Ascending aorta (tissue), 2 donors: ENCODE results near the gene TMEM178B. TPM values are rescaled to one million over a fixed set of nuclear protein-coding genes. Genes with fewer than 3 reads are reported as not detected.

Source experiments
- DNase-seq, 2 donors: peaks; one replicate each; pipeline ENCODE4 v3.0.0-alpha.2; 2019; ENCODE audit warnings: low spot score in 2 of 2
- H3K27ac ChIP-seq, 2 donors: fragments of 200-600 bp; sonication (generic); one replicate each; pipeline ENCODE4 v1.5.1; 2016 to 2017; ENCODE audit warnings: mild to moderate bottlenecking in 1 of 2
- H3K27me3 ChIP-seq: fragments of 200-600 bp; sonication (generic); one replicate; pipeline ENCODE4 v1.5.1; 2017
- H3K36me3 ChIP-seq, 2 donors: fragments of 200-600 bp; sonication (generic); one replicate each; pipeline ENCODE4 v1.5.1; 2016
- H3K4me1 ChIP-seq, 2 donors: fragments of 200-600 bp; sonication (generic); one replicate each; pipeline ENCODE4 v1.5.1; 2016 to 2017; ENCODE audit warnings: mild to moderate bottlenecking in 1 of 2
- H3K4me3 ChIP-seq, 2 donors: fragments of 200-600 bp; sonication (generic); one replicate each; pipeline ENCODE4 v1.5.1; 2016 to 2017; ENCODE audit warnings: mild to moderate bottlenecking in 1 of 2
- H3K9me3 ChIP-seq, 2 donors: fragments of 200-600 bp; sonication (generic); one replicate each; pipeline ENCODE4 v1.5.1; 2016
- intact Hi-C: fragments of 100-400 bp; cut with DNase I; formaldehyde crosslinking; loops from one replicate; pipeline ENCODE4 v1.15.1; 2023
- total RNA-seq: library from RNA; depleted of rRNA; stranded (reverse); fragments of >200 nt; gene quantifications from one replicate; pipeline ENCODE4 v1.1.0, GENCODE V29; 2016
- TF ChIP-seq, protein P1 (sequence below), 3 experiments: fragments of 200-600 bp in 2 of 3; fragments of 450-650 bp in 1 of 3; sonication (generic) in 2 of 3; IDR thresholded peaks; one replicate each; pipeline ENCODE4 v1.5.1; 2016 to 2019; ENCODE audit warnings: antibody characterized with exemption in 3 of 3, mild to moderate bottlenecking in 1 of 3, moderate library complexity in 1 of 3

TMEM178B gene
- total RNA-seq, 1 donor from 2014 or later, result 1.9 TPM

DNA sequence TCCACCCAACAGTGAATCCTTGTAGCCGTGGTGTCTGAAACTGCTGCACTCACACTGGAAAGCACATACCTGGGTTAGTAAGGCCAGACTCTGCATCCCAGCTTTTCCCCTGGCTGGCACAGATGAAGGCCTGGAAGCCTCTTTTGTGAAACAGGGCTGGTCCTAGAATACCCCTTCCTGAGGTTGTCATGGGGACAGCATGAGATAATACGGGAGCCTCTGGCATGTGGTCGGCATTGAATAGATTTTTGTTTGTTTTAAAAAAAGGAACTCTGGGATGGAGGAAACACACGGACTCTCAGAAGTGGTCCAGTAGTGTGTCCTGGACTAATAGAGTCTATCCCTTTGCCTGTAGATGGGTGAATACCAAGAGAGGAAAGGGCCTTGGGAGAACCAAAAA lies 129.7 kb downstream of the TMEM178B start:
- TF ChIP-seq, protein P1, sequence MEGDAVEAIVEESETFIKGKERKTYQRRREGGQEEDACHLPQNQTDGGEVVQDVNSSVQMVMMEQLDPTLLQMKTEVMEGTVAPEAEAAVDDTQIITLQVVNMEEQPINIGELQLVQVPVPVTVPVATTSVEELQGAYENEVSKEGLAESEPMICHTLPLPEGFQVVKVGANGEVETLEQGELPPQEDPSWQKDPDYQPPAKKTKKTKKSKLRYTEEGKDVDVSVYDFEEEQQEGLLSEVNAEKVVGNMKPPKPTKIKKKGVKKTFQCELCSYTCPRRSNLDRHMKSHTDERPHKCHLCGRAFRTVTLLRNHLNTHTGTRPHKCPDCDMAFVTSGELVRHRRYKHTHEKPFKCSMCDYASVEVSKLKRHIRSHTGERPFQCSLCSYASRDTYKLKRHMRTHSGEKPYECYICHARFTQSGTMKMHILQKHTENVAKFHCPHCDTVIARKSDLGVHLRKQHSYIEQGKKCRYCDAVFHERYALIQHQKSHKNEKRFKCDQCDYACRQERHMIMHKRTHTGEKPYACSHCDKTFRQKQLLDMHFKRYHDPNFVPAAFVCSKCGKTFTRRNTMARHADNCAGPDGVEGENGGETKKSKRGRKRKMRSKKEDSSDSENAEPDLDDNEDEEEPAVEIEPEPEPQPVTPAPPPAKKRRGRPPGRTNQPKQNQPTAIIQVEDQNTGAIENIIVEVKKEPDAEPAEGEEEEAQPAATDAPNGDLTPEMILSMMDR (IDR thresholded peaks at IDR 0.05), result no peak
- Histone ChIP-seq H3K4me1 (no peaks in the 10 kb centered on the region), H3K27me3 (no peaks in the 10 kb centered on the region), H3K36me3 (no peaks in the 10 kb centered on the region), H3K9me3 (no peaks in the 10 kb centered on the region), H3K27ac (no peak overlapping the region), H3K4me3 (no peak overlapping the region)
- intact Hi-C loops, result no loop called here
- DNase-seq, result no peak

DNA sequence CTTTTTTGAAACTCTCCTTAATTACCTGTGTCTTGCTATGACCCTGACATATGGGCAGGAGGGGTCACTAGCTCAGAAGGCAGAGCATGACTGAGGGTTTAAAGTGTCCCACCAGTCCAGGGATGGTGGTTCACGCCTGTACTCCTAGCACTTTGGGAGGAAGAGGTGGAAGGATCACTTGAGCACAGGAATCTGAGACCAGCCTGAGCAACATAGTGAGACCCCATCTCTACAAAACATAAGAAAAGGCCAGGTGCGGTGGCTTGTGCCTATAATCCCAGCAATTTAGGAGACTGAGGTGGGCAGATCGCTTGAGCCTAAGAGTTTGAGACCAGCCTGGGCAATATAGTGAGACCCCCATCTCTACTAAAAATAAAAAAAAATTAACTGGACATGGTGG lies 133.8 kb downstream of the TMEM178B start:
- TF ChIP-seq, protein P1 (IDR thresholded peaks at IDR 0.05), result no peak

DNA sequence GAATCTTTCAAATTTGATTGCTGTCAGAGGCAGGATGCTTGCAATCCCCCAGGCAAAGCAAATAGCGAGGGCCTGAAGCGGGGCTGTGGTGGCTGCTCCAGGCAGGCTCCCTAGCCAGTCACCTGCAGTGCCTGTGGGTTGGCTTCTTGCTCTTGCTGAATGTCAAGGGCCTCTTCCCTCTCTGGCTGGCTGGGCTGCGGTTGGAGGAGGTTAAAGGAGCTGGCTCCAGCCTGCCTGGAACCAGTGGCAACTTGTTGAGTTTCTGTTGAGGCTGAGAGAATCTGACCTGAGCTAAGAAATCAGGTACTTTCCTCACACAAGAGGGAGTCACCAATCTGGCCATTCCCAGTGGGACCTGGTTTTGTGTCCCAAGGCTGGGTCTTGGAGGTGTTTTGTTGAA lies 134.7 kb downstream of the TMEM178B start:
- TF ChIP-seq, protein P1 (IDR thresholded peaks at IDR 0.05), result no peak
- Histone ChIP-seq H3K27ac (no peak overlapping the region), H3K4me3 (no peak overlapping the region), H3K9me3 (no peaks in the 10 kb centered on the region), H3K36me3 (no peaks in the 10 kb centered on the region), H3K4me1 (no peaks in the 10 kb centered on the region), H3K27me3 (no peaks in the 10 kb centered on the region)
- DNase-seq, result no peak
- intact Hi-C loops, result no loop called here

More for the DNA sequence above, 133.8 kb downstream of the TMEM178B start:
- no peaks in the 10 kb centered on the region for H3K36me3 ChIP-seq
- no peaks in the 10 kb centered on the region for H3K4me1 ChIP-seq
- intact Hi-C loops, result no loop called here
- H3K27me3 ChIP-seq, result no peaks in the 10 kb centered on the region
- no peaks in the 10 kb centered on the region for H3K9me3 ChIP-seq
- no peak for DNase-seq
- no peak overlapping the region for H3K27ac ChIP-seq
- no peak overlapping the region for H3K4me3 ChIP-seq

DNA sequence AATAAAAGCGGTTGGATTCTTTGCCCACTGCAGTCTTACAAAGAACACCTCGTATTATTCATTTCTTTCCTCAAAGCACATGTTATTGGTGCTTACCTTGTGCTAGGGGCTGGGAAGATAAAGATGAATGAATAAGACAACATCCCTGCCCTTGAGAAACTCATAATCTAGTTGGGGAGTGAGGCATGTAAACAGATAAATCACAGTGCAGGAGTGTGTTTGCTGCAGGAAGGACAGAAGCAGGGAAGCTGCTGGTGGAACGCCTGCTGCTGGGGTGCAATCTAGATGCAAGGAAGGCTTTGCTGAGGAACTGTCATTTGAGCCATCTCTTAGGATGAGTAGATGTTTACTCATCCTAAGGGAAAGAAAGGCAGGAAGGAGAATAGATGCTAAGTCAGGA lies 135.6 kb downstream of the TMEM178B start:
- Histone ChIP-seq H3K27ac (no peak overlapping the region), H3K36me3 (no peaks in the 10 kb centered on the region), H3K27me3 (no peaks in the 10 kb centered on the region), H3K4me1 (no peaks in the 10 kb centered on the region), H3K9me3 (no peaks in the 10 kb centered on the region), H3K4me3 (no peak overlapping the region)
- intact Hi-C loops, result no loop called here
- TF ChIP-seq, protein P1 (IDR thresholded peaks at IDR 0.05), result no peak
- DNase-seq, result no peak

DNA sequence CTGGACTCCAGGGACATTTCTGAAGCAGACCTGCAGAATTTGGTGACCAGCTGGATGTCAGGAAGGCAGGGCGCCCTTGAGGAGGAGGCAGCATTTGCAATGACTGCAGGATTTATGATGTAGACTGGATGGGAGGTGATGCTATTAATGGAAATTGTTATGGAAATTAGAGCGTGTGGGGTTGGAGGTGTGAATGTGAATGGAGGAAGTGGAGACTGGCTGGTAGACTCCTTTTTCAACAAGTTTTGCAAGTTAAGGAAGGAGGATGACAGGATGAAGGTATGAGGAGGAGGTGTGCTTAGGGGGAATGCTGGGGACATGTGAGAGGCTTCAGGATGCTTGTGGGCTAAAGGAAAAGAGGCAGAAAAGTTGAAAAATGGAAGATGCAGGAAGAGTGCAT lies 137.0 kb downstream of the TMEM178B start:
- TF ChIP-seq, protein P1 (IDR thresholded peaks at IDR 0.05), result no peak
- H3K36me3 ChIP-seq, result no peaks in the 10 kb centered on the region
- intact Hi-C loops, result no loop called here

DNA sequence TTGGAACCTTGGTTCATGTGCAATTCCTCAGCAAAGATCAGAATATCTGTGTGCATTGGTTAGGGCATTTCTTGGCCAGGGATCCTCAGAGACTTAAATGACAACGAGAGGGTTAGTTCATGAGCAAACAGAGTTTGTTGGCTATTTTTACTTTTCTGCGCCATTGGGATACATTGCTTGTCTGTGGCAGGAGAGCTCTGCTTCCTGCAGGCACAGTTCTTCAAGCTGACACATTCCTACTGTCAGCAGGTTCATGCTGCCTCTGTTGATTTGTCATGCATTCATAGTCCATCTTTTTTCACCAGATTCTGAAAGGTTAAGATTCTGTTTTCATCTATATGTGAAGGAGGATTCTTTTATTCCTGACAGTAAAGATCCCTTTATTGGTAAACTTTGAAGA lies 139.4 kb downstream of the TMEM178B start:
- TF ChIP-seq, protein P1 (IDR thresholded peaks at IDR 0.05), result no peak
- H3K27ac ChIP-seq, result no peak overlapping the region
- no peaks in the 10 kb centered on the region for H3K27me3 ChIP-seq
- no peak for DNase-seq
- no peak overlapping the region for H3K4me3 ChIP-seq
- H3K36me3 ChIP-seq, result no peaks in the 10 kb centered on the region
- H3K9me3 ChIP-seq, result no peaks in the 10 kb centered on the region
- intact Hi-C loops, result no loop called here
- H3K4me1 ChIP-seq, result no peaks in the 10 kb centered on the region

More for the DNA sequence above, 137.0 kb downstream of the TMEM178B start:
- Histone ChIP-seq H3K27me3 (no peaks in the 10 kb centered on the region), H3K4me3 (no peak overlapping the region), H3K9me3 (no peaks in the 10 kb centered on the region), H3K27ac (no peak overlapping the region), H3K4me1 (no peaks in the 10 kb centered on the region)
- no peak for DNase-seq
